Measurements from ENCODE around the gene LAMA2.

LAMA2 gene

GRCh38 chr6:129546702-129547101 is 663.8 kb downstream of the LAMA2 start:
- DNase-seq, result no peak

GRCh38 chr6:129551486-129551885 is 668.5 kb downstream of the LAMA2 start:
- DNase-seq, result no peak

DNA sequence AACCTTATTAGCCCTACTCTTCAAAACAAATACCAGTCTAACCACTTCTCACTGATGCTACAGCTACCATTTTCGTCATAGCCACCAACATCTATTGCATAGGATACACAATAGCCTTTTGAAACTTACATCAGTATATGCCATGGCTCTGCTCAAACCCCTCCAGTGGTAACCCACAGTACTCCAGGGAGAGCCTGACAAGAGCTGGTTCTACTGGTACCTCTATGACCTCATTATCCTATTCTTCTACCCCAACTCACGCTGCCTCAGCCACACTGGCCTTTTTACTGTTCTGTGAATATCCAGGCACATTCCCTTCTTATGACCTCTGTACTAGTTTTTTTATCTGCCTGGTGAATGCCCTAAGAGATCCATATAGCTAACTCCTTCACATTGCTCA is 669.5 kb downstream of the LAMA2 start:
- no peak for DNase-seq

- no peak for DNase-seq
Measured at GRCh38 chr6:129555206-129555832, 672.4 kb downstream of the LAMA2 start.

DNA sequence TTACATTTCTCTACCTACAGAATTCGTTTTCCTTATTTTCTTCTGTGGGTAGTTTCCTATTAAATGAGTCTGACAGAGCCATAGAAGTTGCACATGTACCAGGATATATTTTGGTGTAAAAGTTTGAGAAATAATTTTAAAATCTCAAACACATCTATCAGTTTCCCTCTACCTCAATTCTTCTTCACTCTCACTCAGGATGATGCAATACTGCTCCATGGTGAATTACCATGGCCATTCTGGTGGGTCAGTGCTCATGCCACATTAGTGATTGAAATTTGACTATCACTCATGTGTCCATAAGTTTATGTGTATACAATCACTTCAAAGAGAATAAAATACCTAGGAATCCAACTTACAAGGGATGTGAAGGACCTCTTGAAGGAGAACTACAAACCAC is 675.3 kb downstream of the LAMA2 start:
- DNase-seq, result no peak

DNA sequence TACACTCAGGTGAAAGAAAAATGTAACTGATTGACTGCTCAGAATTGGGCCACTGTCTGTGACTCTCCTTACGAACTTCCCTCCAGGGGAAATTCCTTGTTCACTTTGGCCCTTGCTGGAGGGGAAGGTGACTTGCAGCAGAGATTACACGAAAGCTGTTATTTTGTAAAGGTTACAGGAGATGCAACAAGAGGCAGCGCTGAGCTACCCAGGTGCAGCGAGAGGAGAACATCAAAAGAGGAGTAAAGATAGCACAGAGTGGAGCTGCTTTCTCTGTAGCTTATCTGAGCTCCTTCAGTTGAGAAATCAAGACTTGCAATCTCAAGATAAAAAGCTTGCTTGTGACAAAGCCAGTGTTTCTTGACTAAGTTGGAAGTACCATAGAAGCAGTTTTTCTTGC is 682.4 kb downstream of the LAMA2 start:
- no peak for DNase-seq

DNA sequence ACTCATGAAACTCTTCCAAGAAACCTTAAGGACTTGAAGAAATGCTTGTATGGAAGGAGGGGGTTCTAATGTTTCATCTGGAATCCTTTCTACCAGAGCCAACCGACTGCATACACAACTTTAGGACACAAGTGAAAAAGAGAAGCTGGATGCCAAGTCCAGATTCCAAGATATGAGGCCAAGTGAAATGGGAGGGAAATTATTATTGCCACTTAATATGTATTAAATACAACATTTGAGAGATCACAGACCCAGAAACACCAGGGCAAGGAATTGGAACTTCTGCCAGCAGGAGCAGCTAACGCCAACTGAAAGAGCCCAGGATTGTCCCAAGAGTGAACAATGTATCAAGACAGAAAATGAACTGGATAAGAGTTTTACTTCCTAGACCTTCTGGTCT is 682.9 kb downstream of the LAMA2 start:
- DNase-seq, result no peak
